HFFc6 (cell line): ENCODE results near the gene CHIT1. TPM values are rescaled to one million over a fixed set of nuclear protein-coding genes. Genes with fewer than 3 reads are reported as not detected.

Experiments
- DNase-seq: peaks from one replicate; pipeline ENCODE4 v3.0.0-alpha.2; 2018
- H3K27ac Mint-ChIP-seq: 2 replicates; pipeline ENCODE4 v1.8.0; 2020; ENCODE audit warnings: mild to moderate bottlenecking, mixed read lengths
- H3K27me3 Mint-ChIP-seq: 2 replicates; pipeline ENCODE4 v1.8.0; 2021; ENCODE audit warnings: mild to moderate bottlenecking, moderate library complexity, mixed read lengths; ENCODE audit not compliant: insufficient read depth
- H3K36me3 Mint-ChIP-seq: 2 replicates; pipeline ENCODE4 v1.8.0; 2021; ENCODE audit warnings: low read depth, mixed read lengths
- H3K4me1 Mint-ChIP-seq: 2 replicates; pipeline ENCODE4 v1.8.0; 2020; ENCODE audit warnings: low read depth, mixed read lengths
- H3K4me3 Mint-ChIP-seq: 2 replicates; pipeline ENCODE4 v1.8.0; 2020; ENCODE audit warnings: mild to moderate bottlenecking, moderate library complexity, mixed read lengths
- H3K9me3 Mint-ChIP-seq: 2 replicates; pipeline ENCODE4 v1.8.0; 2020; ENCODE audit warnings: mild to moderate bottlenecking, mixed read lengths
- total RNA-seq, 6 experiments: library from RNA; stranded (reverse); fragmentation: NEBNext Ultra II Directional; extraction: Animal tissue kit (Norgen Biotek cat#: 25700); gene quantifications; 2 replicates in 1 of 6; 3 replicates in 5 of 6; pipeline ENCODE4 v1.2.3, GENCODE V29; 2021
- TF ChIP-seq, protein P1 (sequence below): fragments of 200-600 bp; sonication (generic); IDR thresholded peaks from 2 replicates; pipeline ENCODE4 v1.5.0; 2021; ENCODE audit warnings: antibody characterized with exemption, mild to moderate bottlenecking

The CHIT1 gene
- total RNA-seq, 6 experiments from 2014 or later: not detected

DNA sequence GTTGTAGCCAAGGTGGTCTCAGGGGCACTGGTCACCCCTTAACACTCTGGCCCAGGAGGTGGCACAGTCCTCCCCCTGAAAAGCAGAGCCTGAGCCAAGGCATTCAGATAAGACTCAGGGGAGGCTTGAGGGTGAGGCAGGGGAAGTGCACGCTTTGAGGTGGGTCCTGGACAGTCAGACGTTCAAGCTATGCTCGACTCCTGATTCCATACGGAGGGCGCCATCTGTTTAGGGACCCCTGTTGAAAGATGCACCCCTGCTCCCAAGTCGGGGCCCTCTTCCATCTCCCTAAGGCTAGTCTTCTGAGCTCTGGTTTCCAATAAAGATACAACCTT is 30.0 kb downstream of the CHIT1 start:
- Mint-ChIP-seq H3K4me3 (no peak overlapping the region), H3K27ac (peak overlapping the region; percentile 81), H3K36me3 (no peaks in the 10 kb centered on the region), H3K4me1 (peaks cover 61% of the 10 kb centered on the region), H3K27me3 (peaks cover 8% of the 10 kb centered on the region), H3K9me3 (no peaks in the 10 kb centered on the region; the same call in 1 of the 2 replicates)
- no peak for DNase-seq
- TF ChIP-seq, protein P1, sequence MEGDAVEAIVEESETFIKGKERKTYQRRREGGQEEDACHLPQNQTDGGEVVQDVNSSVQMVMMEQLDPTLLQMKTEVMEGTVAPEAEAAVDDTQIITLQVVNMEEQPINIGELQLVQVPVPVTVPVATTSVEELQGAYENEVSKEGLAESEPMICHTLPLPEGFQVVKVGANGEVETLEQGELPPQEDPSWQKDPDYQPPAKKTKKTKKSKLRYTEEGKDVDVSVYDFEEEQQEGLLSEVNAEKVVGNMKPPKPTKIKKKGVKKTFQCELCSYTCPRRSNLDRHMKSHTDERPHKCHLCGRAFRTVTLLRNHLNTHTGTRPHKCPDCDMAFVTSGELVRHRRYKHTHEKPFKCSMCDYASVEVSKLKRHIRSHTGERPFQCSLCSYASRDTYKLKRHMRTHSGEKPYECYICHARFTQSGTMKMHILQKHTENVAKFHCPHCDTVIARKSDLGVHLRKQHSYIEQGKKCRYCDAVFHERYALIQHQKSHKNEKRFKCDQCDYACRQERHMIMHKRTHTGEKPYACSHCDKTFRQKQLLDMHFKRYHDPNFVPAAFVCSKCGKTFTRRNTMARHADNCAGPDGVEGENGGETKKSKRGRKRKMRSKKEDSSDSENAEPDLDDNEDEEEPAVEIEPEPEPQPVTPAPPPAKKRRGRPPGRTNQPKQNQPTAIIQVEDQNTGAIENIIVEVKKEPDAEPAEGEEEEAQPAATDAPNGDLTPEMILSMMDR: no peak

DNA sequence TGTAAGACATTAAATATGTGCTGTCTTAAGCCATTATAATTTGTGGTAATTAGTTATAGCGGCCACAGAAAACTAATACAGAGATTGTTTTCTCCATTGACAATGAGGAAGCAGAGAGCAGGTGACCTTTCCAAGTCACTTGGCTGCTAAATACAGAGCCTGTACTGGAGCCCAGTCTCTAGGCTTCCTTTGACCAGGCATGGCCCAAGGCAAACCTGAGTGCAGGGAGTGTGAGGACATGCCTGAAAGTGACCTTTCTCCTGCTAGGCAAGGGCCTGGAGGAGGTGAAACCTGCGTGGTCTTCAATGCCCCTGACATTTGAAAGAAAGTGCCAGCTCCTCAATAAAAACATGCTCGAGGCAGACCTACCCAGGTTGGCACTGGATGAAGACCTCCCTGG is 30.5 kb downstream of the CHIT1 start:
- peaks cover 61% of the 10 kb centered on the region for H3K4me1 Mint-ChIP-seq
- TF ChIP-seq, protein P1: no peak
- no peak for DNase-seq
- no peak overlapping the region for H3K27ac Mint-ChIP-seq
- H3K9me3 Mint-ChIP-seq: no peaks in the 10 kb centered on the region; the same call in 1 of the 2 replicates
- no peaks in the 10 kb centered on the region for H3K36me3 Mint-ChIP-seq
- H3K27me3 Mint-ChIP-seq: peaks cover 8% of the 10 kb centered on the region
- no peak overlapping the region for H3K4me3 Mint-ChIP-seq

DNA sequence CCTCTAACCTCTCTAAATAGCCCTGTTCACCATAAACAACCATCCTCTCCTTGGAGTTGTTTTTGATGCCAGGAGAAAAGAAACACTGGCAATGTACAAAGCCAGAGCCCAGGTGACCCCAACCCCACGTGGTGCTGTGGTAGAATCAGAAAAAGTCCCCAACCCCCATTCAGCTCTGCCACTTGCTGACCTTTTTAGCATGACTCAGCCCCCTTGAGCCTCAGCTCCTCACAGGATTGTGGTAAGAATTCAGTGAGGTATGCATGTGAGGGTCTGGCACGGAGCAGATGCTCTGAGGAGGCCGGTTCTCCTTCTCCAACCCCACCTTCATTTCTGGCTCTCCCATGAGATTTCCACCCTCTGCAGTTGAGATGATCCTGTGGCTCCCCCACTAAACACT is 31.8 kb downstream of the CHIT1 start:
- Mint-ChIP-seq H3K27ac (peak overlapping the region; percentile 61; the same call in 1 of the 2 replicates), H3K27me3 (peaks cover 4% of the 10 kb centered on the region; the same call in 1 of the 2 replicates), H3K9me3 (no peaks in the 10 kb centered on the region; the same call in 1 of the 2 replicates), H3K4me1 (peaks cover 55% of the 10 kb centered on the region), H3K4me3 (peak overlapping the region; percentile 24; the same call in 1 of the 2 replicates), H3K36me3 (no peaks in the 10 kb centered on the region)
- TF ChIP-seq, protein P1: no peak
- peak; percentile 71 for DNase-seq

DNA sequence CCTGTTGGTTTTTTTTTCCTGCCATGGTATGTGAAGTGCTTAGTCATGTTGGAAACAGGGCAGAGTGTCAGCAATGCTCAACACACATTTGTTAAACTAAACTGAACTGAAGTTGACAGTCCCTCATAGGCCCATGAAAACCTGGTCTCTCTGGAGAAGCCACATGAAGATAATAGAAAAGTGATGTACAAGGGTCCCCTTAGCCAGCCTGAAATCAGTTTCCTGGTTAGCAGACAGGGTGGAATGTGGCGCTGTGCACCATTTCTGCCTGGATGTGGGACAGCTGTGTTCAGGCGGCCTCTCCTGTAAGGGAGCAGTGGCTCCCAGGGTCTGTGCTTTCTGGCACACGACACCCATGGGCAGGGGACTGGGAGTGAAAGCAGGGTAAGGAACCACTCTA is 33.1 kb downstream of the CHIT1 start:
- Mint-ChIP-seq H3K27ac (peak overlapping the region; percentile 53; the same call in 1 of the 2 replicates), H3K4me1 (peaks cover 49% of the 10 kb centered on the region), H3K4me3 (no peak overlapping the region), H3K36me3 (no peaks in the 10 kb centered on the region), H3K9me3 (no peaks in the 10 kb centered on the region; the same call in 1 of the 2 replicates), H3K27me3 (peaks cover 4% of the 10 kb centered on the region; the same call in 1 of the 2 replicates)
- TF ChIP-seq, protein P1: peak; percentile 40
- DNase-seq: no peak

DNA sequence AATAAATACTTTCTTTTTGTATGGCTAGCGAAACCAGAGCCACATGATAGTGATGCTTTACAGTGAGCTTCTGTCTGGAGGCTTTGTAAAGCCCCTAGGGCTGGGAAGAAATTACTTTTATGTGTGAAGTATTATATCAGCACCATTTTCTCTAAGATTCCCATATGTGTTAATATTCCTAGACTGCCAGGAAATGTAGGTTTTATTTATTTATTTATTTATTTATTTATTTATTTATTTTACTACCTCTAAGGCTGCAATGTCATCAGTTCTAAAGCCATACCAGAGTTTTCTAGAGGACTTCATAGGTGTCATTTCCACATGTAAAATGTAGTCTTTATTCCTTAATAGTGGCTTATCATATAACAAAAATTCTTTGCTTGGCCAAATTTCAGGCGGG is 38.5 kb downstream of the CHIT1 start:
- no peak overlapping the region for H3K4me3 Mint-ChIP-seq
- peaks cover 7% of the 10 kb centered on the region for H3K27me3 Mint-ChIP-seq
- no peaks in the 10 kb centered on the region for H3K36me3 Mint-ChIP-seq
- TF ChIP-seq, protein P1: no peak
- H3K9me3 Mint-ChIP-seq: no peaks in the 10 kb centered on the region
- H3K27ac Mint-ChIP-seq: no peak overlapping the region
- peaks cover 7% of the 10 kb centered on the region for H3K4me1 Mint-ChIP-seq
- no peak for DNase-seq

DNA sequence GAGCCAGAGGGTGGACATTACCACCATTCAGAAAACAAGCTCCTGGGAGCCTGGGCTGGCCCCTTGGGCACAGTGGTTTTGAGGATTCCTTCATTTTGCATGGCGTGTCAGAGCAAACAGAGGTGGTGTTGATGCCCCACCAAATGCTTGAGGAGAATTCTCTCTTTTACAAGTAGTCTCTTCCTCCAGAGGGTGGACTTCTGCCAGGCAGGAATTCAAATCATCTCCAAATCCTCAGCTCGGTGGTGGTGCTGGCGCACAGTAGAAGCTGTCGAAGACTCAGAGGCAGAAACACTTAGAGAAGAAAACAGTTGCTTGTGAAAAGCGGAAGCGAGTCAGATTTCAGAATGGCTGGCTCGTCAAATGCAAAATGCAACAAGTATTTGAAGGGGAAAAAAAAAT is 39.5 kb downstream of the CHIT1 start:
- TF ChIP-seq, protein P1: no peak

More for the DNA sequence above, 39.5 kb downstream of the CHIT1 start:
- no peak for DNase-seq
- Mint-ChIP-seq H3K36me3 (no peaks in the 10 kb centered on the region), H3K4me1 (no peaks in the 10 kb centered on the region), H3K27ac (no peak overlapping the region), H3K27me3 (peaks cover 7% of the 10 kb centered on the region), H3K9me3 (no peaks in the 10 kb centered on the region), H3K4me3 (no peak overlapping the region)
